NCI-H510A treated with DMSO at 0.1 percent for 48 hours (cell line): ENCODE data around the gene PDE6B.
"Not testable (repeated sequence)": the region's sequence is repeated elsewhere in the genome, so short reads cannot be mapped to it uniquely, and the experiment has no call there.

Experiments
- DNase-seq: peaks from one replicate; lab custom pipeline; 2025; lab: John Stamatoyannopoulos, UW

Gene PDE6B

GRCh38 chr4:683247-683897, 58.0 kb downstream of the PDE6B start:
- no peak for DNase-seq

GRCh38 chr4:683982-684622, 58.7 kb downstream of the PDE6B start:
- DNase-seq, result no peak

GRCh38 chr4:684623-685327, 59.4 kb downstream of the PDE6B start:
- DNase-seq, result no peak

GRCh38 chr4:685679-686412, 60.5 kb downstream of the PDE6B start:
- DNase-seq, result no peak

- no peak for DNase-seq
These were observed 61.2 kb downstream of the PDE6B start for GRCh38 chr4:686413-687040.

- no peak for DNase-seq
These were observed 61.9 kb downstream of the PDE6B start for GRCh38 chr4:687048-687970.

GRCh38 chr4:687971-688853, 62.8 kb downstream of the PDE6B start:
- DNase-seq, result no peak

GRCh38 chr4:688854-689681, 63.7 kb downstream of the PDE6B start, which contains the start of gene SLC49A3:
Gene SLC49A3, minus strand, starts transcription at chr4:689151. Its CDS starts 24 bp downstream, at chr4:689127.
- no peak for DNase-seq

- no peak for DNase-seq
These were observed 64.3 kb downstream of the PDE6B start for GRCh38 chr4:689723-690122.

GRCh38 chr4:692771-693554, 67.6 kb downstream of the PDE6B start:
- DNase-seq, result no peak

GRCh38 chr4:694341-694940, 69.1 kb downstream of the PDE6B start:
- DNase-seq, result not testable (repeated sequence)

GRCh38 chr4:699816-700580, 74.6 kb downstream of the PDE6B start:
- no peak for DNase-seq

GRCh38 chr4:700587-701264, 75.4 kb downstream of the PDE6B start:
- DNase-seq, result no peak

GRCh38 chr4:702618-703048, 77.3 kb downstream of the PDE6B start:
- DNase-seq, result no peak

GRCh38 chr4:703336-704197, 78.2 kb downstream of the PDE6B start:
- DNase-seq, result no peak
